Muscle layer of duodenum (tissue), 2 donors: Measurements from ENCODE around the gene SLC45A1.

Experiments used
- H3K27ac ChIP-seq: one replicate; pipeline ENCODE4 v1.7.0; 2013; ENCODE audit warnings: mild to moderate bottlenecking, low read length
- H3K27me3 ChIP-seq: one replicate; pipeline ENCODE4 v1.7.0; 2013; ENCODE audit warnings: low read depth, mild to moderate bottlenecking, control low read depth, low read length
- H3K36me3 ChIP-seq, 2 donors: one replicate each; pipeline ENCODE4 v1.7.0; 2013; ENCODE audit warnings: low read length in 2 of 2, control low read depth in 1 of 2, mild to moderate bottlenecking in 1 of 2; ENCODE audit not compliant: insufficient read depth in 2 of 2, control insufficient read depth in 1 of 2
- H3K4me1 ChIP-seq, 2 donors: one replicate each; pipeline ENCODE4 v1.7.0; 2013; ENCODE audit warnings: low read length in 2 of 2, mild to moderate bottlenecking in 2 of 2, control low read depth in 1 of 2, moderate library complexity in 1 of 2; ENCODE audit not compliant: insufficient read depth in 2 of 2, control insufficient read depth in 1 of 2
- H3K4me3 ChIP-seq, 2 donors: one replicate each; pipeline ENCODE4 v1.7.0; 2013; ENCODE audit warnings: low read length in 2 of 2, low read depth in 1 of 2, mild to moderate bottlenecking in 1 of 2
- H3K9me3 ChIP-seq, 2 donors: one replicate each; pipeline ENCODE4 v1.7.0; 2013; ENCODE audit warnings: low read length in 2 of 2, control low read depth in 1 of 2, mild to moderate bottlenecking in 1 of 2; ENCODE audit not compliant: control insufficient read depth in 1 of 2
- donor health status: healthy.

Gene SLC45A1

DNA sequence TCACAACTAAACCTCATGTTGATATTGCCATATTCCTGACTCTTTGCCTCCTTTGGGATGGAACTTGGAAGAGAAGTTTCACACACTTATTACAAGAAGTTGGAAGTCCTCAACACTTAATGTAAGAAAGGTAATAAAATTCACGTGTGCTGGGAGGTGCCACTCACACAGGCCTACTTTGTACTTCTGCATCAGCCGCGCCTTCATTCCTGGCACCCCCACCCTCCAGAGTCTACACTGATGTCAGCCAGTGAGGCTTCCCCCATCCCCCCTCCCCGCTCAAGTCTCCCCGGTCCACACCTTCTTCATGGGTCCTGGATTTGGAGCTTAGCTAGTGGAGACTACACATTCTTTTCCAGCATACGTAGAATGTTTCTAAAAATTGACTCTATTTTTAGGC is 24.8 kb upstream of the SLC45A1 start:
- no peaks in the 10 kb centered on the region for H3K36me3 ChIP-seq
- H3K27me3 ChIP-seq: no peaks in the 10 kb centered on the region
- H3K9me3 ChIP-seq: no peaks in the 10 kb centered on the region
- no peaks in the 10 kb centered on the region for H3K4me1 ChIP-seq
- H3K4me3 ChIP-seq: no peak overlapping the region
- no peak overlapping the region for H3K27ac ChIP-seq

DNA sequence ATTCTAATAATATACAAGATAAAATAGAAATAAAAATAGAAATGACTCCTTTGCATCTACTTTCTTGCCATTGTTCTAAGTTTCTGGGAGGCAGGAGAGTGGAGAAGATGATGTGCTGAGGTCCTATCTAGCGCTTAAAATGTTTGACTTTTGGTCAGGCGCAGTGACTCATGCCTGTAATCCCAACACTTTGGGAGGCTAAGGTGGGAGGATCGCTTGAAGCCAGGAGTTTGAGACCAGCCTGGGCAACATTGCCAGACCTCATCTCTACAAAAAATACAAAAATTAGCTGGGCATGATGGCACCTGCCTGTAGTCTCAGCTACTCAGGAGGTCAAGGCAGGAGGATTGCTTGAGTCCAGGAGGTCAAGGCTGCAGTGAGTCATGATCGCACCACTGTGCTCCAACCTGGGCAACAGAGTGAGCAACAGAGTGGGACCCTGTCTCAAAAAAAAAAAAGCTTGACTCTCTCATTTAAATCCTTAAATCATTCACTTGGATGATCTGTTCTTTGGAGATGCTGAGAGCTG is 24.2 kb upstream of the SLC45A1 start:
- no peak overlapping the region for H3K4me3 ChIP-seq
- no peak overlapping the region for H3K27ac ChIP-seq
- no peaks in the 10 kb centered on the region for H3K9me3 ChIP-seq
- H3K27me3 ChIP-seq: no peaks in the 10 kb centered on the region
- no peaks in the 10 kb centered on the region for H3K4me1 ChIP-seq
- H3K36me3 ChIP-seq: no peaks in the 10 kb centered on the region

DNA sequence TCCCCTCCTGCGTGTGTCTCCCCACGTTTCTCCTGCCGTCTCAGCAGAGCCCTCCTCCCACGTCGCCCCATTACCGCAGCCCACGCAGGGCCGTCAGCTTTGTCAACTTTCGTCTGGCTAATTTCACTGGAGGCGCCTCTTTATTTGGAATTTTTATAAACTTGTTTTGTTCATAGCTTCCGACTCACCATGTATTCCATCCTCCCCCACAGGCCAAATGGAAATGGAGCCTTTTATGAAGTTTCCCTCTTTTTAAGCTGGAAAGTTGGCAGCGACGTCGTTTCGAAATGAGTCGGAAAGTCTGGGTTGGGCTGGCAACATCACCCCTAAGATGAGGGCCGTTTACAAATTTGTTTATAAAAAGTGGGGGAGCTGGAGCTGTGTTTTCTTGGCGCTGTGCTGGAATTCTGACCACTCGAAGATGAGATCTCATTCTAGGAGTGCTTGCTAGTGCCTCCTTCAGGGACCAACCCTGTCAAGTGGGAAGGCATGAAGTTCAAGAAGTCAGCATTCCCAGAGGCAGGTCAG is 23.7 kb upstream of the SLC45A1 start:
- H3K4me3 ChIP-seq: no peak overlapping the region
- no peaks in the 10 kb centered on the region for H3K36me3 ChIP-seq
- H3K9me3 ChIP-seq: no peaks in the 10 kb centered on the region
- no peaks in the 10 kb centered on the region for H3K27me3 ChIP-seq
- no peak overlapping the region for H3K27ac ChIP-seq
- H3K4me1 ChIP-seq: no peaks in the 10 kb centered on the region

DNA sequence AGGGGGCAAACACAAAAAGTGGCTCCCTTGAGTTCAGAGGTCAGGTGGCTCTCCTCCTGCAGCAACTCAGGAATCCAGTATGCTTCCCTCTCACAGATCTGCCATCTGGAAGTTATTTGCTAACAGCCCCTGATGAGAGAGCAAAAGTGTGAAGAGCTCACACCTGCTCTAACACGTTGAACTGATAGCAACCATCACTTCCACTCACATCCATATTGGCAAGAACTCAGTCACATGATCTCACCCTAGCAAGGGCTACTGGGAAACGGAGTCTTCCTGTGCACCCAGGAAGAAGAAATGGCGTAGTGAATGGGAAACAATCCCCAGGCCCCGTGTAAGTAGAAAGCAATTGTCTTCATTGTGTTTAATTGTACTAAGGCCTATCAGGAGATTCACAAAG is 20.7 kb upstream of the SLC45A1 start:
- H3K4me3 ChIP-seq: no peak overlapping the region
- no peaks in the 10 kb centered on the region for H3K9me3 ChIP-seq
- no peaks in the 10 kb centered on the region for H3K4me1 ChIP-seq
- no peaks in the 10 kb centered on the region for H3K27me3 ChIP-seq
- H3K36me3 ChIP-seq: no peaks in the 10 kb centered on the region
- no peak overlapping the region for H3K27ac ChIP-seq

DNA sequence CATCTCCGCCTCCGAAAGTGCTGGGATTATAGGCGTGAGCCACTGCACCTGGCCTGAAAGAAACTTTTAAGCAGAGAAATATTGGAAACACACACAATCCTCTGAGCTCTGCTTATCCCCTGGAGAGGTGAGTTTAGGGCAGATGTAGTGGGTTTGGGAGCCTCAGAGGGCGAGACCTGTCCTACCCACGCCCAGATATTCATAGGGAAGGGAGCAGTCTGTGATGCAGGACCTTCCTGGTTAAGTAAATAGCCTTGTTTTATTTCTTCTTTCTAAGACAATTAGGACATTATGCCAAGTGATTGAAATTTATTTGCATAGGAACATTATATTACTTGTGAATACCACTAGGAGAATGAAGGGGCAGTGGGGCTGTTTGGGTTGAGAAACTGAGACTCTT is 18.0 kb upstream of the SLC45A1 start:
- no peak overlapping the region for H3K4me3 ChIP-seq
- H3K27me3 ChIP-seq: no peaks in the 10 kb centered on the region
- H3K36me3 ChIP-seq: no peaks in the 10 kb centered on the region
- H3K27ac ChIP-seq: no peak overlapping the region
- no peaks in the 10 kb centered on the region for H3K9me3 ChIP-seq
- H3K4me1 ChIP-seq: no peaks in the 10 kb centered on the region

DNA sequence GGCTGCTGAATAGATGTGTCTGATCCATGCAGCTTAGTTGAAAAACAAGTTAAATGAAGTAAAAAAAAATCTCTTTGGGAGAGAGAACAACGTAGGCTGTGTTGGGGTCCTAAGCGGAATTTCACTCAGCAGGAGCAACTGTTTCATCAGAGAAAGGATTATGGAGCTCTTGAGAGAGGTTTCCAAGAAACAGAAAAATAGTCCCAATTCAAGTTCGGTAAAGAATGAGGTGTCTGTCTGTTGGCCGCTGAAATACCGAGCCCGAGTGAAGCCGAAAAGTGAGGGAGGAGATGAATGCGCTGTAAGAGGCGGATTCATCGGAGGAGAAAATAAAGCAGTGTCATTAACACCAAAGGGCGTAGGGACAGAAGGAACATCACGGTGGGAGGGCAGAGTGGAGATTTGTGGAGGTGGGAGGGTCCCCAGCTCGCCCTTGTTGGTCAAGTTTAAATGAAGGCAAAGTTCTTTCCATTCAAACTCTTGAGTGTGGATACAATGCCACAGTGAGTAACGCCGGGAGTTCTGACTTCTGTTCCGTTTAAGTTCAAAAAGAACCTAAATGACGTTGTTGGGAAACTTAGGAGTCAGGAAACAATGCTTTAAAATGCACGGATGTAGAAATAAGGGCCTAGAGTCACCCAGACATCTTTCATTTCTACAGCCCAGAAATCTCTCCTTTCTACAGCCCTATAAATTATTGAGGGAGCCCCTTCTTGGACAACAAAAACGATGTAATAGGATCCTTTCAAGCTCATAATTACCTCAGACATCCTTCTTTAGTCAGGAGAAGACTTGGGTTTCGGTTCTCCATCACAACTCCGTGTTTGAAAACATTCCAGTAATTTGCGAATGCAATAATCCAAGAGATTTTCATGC is 15.6 kb upstream of the SLC45A1 start:
- Histone ChIP-seq H3K27ac (no peak overlapping the region), H3K4me3 (no peak overlapping the region), H3K9me3 (no peaks in the 10 kb centered on the region), H3K36me3 (no peaks in the 10 kb centered on the region), H3K4me1 (no peaks in the 10 kb centered on the region), H3K27me3 (no peaks in the 10 kb centered on the region)

DNA sequence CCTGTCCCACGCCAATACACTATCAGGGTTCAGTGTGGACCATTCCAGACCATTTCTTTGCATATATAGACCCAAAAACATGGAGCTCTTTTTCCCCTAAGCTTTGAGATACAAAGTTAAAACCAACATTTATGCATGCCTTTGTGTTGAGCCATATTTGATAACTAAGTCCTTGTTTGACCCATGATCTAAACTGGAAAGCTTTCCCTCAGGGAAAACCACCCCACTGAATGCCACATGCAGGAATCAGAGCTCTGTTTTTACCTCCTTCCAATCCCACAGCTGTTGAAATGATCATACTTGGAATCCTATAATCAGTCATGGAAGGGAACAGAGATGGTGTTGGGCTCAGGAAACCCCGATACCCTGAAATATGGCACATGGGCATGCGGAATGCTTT is 14.8 kb upstream of the SLC45A1 start:
- H3K4me3 ChIP-seq: no peak overlapping the region
- H3K36me3 ChIP-seq: no peaks in the 10 kb centered on the region
- H3K27me3 ChIP-seq: no peaks in the 10 kb centered on the region
- no peak overlapping the region for H3K27ac ChIP-seq
- H3K9me3 ChIP-seq: no peaks in the 10 kb centered on the region
- H3K4me1 ChIP-seq: no peaks in the 10 kb centered on the region

DNA sequence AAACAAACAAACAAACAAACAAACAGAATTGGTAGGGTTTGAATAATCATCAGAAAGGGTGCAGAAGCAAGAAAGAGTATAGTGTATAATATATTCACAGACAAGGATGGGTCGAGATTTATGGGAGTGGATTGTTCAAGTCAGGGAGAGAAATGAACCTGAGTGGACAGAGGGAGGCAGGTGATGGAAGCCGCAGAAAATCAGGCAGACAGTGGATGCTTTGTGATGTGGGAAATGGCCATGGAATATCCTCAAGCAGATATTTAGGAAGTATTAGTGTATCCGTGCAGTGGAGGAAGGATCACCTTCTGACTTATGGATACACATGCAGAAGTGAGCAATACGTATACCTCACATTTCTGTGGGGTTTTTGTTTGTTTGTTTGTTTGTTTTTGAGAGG is 14.0 kb upstream of the SLC45A1 start:
- Histone ChIP-seq H3K4me1 (no peaks in the 10 kb centered on the region), H3K9me3 (no peaks in the 10 kb centered on the region), H3K4me3 (no peak overlapping the region), H3K27me3 (no peaks in the 10 kb centered on the region), H3K36me3 (no peaks in the 10 kb centered on the region), H3K27ac (no peak overlapping the region)

DNA sequence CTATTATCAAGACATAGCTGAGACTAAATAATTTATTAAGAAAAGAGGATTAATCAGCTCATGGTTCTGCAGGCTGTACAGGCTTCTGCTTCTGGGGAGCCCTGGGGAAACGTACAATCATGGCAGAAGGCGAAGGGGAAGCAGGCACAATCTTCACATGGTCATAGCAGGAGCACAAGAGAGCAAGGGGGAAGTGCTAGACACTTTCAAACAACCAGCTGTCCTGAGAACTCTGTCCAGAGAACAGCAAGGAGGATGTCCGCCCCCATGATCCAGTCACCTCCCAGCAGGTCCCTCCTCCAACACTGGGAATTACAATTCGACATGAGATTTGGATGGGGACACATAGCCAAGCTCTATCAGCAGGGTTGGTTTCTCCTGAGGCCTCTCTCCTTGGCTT is 10.3 kb upstream of the SLC45A1 start:
- no peaks in the 10 kb centered on the region for H3K9me3 ChIP-seq
- peaks cover 0 to 2% of the 10 kb centered on the region in 2 donors for H3K4me1 ChIP-seq
- H3K4me3 ChIP-seq: no peak overlapping the region
- H3K27ac ChIP-seq: no peak overlapping the region
- H3K27me3 ChIP-seq: no peaks in the 10 kb centered on the region
- H3K36me3 ChIP-seq: no peaks in the 10 kb centered on the region

DNA sequence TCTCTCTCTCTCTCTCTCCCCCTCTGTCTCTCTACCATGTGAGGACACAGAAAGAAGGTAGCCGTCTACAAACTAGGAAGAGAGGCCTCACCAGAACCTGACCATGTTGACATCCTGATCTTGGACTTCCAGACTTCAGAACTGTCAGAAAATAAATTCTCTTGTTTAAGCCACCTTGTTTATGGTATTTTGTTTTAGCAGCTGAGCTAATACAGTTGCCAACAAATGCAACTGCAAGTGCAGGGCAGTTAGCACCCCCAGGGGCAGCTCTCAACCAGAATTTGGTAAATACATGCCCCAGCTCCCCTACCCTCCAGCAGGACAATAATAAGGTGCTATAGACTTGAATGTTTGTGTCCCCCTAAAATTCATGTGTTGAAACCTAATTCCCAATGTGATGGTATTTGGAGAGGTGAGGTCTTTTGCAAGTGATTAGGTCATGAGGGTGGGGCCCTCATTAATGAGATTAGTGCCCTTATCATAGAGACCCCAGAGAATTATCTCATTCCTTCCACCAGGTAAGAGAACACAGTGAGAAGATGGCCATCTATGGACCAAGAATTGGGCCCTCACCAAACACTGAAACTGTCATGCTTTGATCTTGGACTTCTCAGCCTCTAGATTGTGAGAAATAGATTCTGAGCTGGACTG is 6.7 kb upstream of the SLC45A1 start:
- Histone ChIP-seq H3K36me3 (no peaks in the 10 kb centered on the region), H3K4me1 (peaks cover 4% of the 10 kb centered on the region in 2 donors), H3K27ac (no peak overlapping the region), H3K27me3 (no peaks in the 10 kb centered on the region), H3K9me3 (no peaks in the 10 kb centered on the region), H3K4me3 (no peak overlapping the region)
